Measurements from ENCODE around the gene WWTR1.

WWTR1 gene

GRCh38 chr3:149647285-149647684 is 10.5 kb downstream of the WWTR1 start:
- H3K4me3 ChIP-seq (replicated peaks; ENCODE audit: low read depth, low read length): no peak overlapping the region
- TF ChIP-seq CTCF (IDR thresholded peaks at IDR 0.05; ENCODE audit: low read length, missing control alignments): no peak
- DNase-seq (ENCODE audit: low read depth): no peak

GRCh38 chr3:149646181-149646766 is 11.6 kb downstream of the WWTR1 start:
- TF ChIP-seq CTCF (IDR thresholded peaks at IDR 0.05; ENCODE audit: low read length, missing control alignments): no peak
- peak; percentile 49 for DNase-seq (ENCODE audit: low read depth)

GRCh38 chr3:149643963-149644362 is 13.9 kb downstream of the WWTR1 start:
- TF ChIP-seq CTCF (IDR thresholded peaks at IDR 0.05; ENCODE audit: low read length, missing control alignments): no peak
- DNase-seq (ENCODE audit: low read depth): no peak
- no peak overlapping the region for H3K4me3 ChIP-seq (replicated peaks; ENCODE audit: low read depth, low read length)

More at GRCh38 chr3:149646181-149646766, 11.6 kb downstream of the WWTR1 start:
- no peak overlapping the region for H3K4me3 ChIP-seq (replicated peaks; ENCODE audit: low read depth, low read length)

- DNase-seq (ENCODE audit: low read depth): no peak
- no peak for TF ChIP-seq CTCF (IDR thresholded peaks at IDR 0.05; ENCODE audit: low read length, missing control alignments)
- H3K4me3 ChIP-seq (replicated peaks; ENCODE audit: low read depth, low read length): no peak overlapping the region
Observed at GRCh38 chr3:149643482-149643798, 14.4 kb downstream of the WWTR1 start.

- no peak for TF ChIP-seq CTCF (IDR thresholded peaks at IDR 0.05; ENCODE audit: low read length, missing control alignments)
- H3K4me3 ChIP-seq (replicated peaks; ENCODE audit: low read depth, low read length): no peak overlapping the region
- no peak for DNase-seq (ENCODE audit: low read depth)
Observed at GRCh38 chr3:149640976-149641728, 16.7 kb downstream of the WWTR1 start.

GRCh38 chr3:149639093-149639486 is 18.7 kb downstream of the WWTR1 start:
- TF ChIP-seq CTCF (IDR thresholded peaks at IDR 0.05; ENCODE audit: low read length, missing control alignments): no peak
- peak overlapping the region; percentile 43 for H3K4me3 ChIP-seq (replicated peaks; ENCODE audit: low read depth, low read length)
- DNase-seq (ENCODE audit: low read depth): no peak

Measured in fibroblast of pulmonary artery (primary cell).